Gastrocnemius medialis (tissue), 4 donors: Measurements from ENCODE around the gene APOE. TPM values are rescaled to one million over a fixed set of nuclear protein-coding genes. Genes with fewer than 3 reads are reported as not detected.
"Not testable (repeated sequence)": the region's sequence is repeated elsewhere in the genome, so short reads cannot be mapped to it uniquely, and the experiment has no call there.

Source experiments
- ATAC-seq, 2 donors: fragments of 150-250 bp; one replicate each; pipeline ENCODE4 v1.9.1; 2016
- DNase-seq, 2 donors: peaks; one replicate each; pipeline ENCODE4 v3.0.0-alpha.2; 2019
- H3K27ac ChIP-seq, 4 donors: fragments of 200-600 bp; sonication (generic); 1 replicate in 1 of 4; 2 replicates in 3 of 4; pipeline ENCODE4 v1.5.1; 2016 to 2018; ENCODE audit warnings: mild to moderate bottlenecking in 2 of 4, moderate library complexity in 1 of 4
- H3K27me3 ChIP-seq, 3 donors: fragments of 200-600 bp; sonication (generic) in 2 of 3; 1 replicate in 1 of 3; 2 replicates in 2 of 3; pipeline versions ENCODE4 v1.5.1 to v1.6.0; 2016 to 2019; ENCODE audit warnings: mild to moderate bottlenecking in 1 of 3, moderate library complexity in 1 of 3
- H3K36me3 ChIP-seq, 2 donors: fragments of 200-600 bp; sonication (generic) in 1 of 2; one replicate each; pipeline ENCODE4 v1.5.1; 2017 to 2018
- H3K4me1 ChIP-seq, 2 donors: fragments of 200-600 bp; sonication (generic) in 1 of 2; one replicate each; pipeline ENCODE4 v1.5.1; 2016 to 2017; ENCODE audit warnings: mild to moderate bottlenecking in 2 of 2
- H3K4me3 ChIP-seq, 4 donors: fragments of 200-600 bp; sonication (generic) in 3 of 4; 1 replicate in 1 of 4; 2 replicates in 3 of 4; pipeline ENCODE4 v1.5.1; 2016 to 2019; ENCODE audit warnings: mild to moderate bottlenecking in 2 of 4
- H3K9me3 ChIP-seq, 3 donors: fragments of 200-600 bp; sonication (generic) in 2 of 3; 1 replicate in 1 of 3; 2 replicates in 2 of 3; pipeline ENCODE4 v1.5.1; 2016 to 2019
- POLR2A ChIP-seq, 2 donors: fragments of 450-650 bp; IDR thresholded peaks; one replicate each; pipeline ENCODE4 v1.6.1; 2017; ENCODE audit warnings: antibody characterized with exemption in 2 of 2, mild to moderate bottlenecking in 2 of 2, moderate library complexity in 2 of 2
- in situ Hi-C, 4 donors: fragments of 200-750 bp; cut with MboI; loops; one replicate each; pipeline versions ENCODE4 v1.15.0 to v1.8.0; 2017; ENCODE audit warnings: low sequenced_read_pairs in 4 of 4
- intact Hi-C: fragments of 100-400 bp; cut with DNase I; formaldehyde crosslinking; loops from one replicate; pipeline ENCODE4 v1.15.1; 2023; ENCODE audit warnings: low total_unique reads
- total RNA-seq, 4 donors: library from RNA; depleted of rRNA; stranded (reverse); fragments of >200 nt; gene quantifications; one replicate each; pipeline versions ENCODE4 v1.1.0 to v1.2.3, GENCODE V29; 2016
- TF ChIP-seq, protein P1 (sequence below), 5 experiments: fragments of 450-650 bp in 3 of 5; fragments of 200-600 bp in 2 of 5; sonication (generic) in 2 of 5; IDR thresholded peaks in 4 of 5; conservative IDR thresholded peaks in 1 of 5; 1 replicate in 4 of 5; 2 replicates in 1 of 5; pipeline ENCODE4 v1.5.1; 2016 to 2019; ENCODE audit warnings: antibody characterized with exemption in 5 of 5, mild to moderate bottlenecking in 3 of 5, moderate library complexity in 3 of 5

APOE gene
- total RNA-seq, 4 donors from 2014 or later: 18.9 to 36.5 (median 29.1) TPM

DNA sequence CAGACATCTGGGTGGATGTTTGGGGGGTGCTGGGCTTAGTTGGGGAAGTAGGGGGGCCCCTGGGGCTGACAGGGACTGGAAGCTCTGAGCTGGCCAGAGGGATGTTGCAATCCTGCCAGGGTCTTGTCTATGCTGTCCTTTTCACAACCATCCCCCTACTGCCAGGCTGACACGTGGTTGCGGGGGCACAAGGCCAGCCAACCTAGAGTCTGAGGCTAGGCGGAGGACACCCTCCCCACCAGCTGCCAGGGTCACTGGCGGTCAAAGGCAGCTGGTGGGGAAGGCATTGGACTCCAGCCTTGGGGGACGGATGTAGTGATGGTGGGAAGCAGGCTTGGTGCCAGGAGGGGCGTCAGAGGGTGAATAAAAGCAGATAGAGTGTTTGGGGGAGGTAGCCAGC lies 7.3 kb downstream of the APOE start:
- in situ Hi-C loops (no loop called here), intact Hi-C loops (no loop called here)
- Histone ChIP-seq H3K9me3 (no peaks in the 10 kb centered on the region), H3K4me3 (no peak overlapping the region), H3K27ac (no peak overlapping the region), H3K36me3 (no peaks in the 10 kb centered on the region), H3K27me3 (peaks cover 18 to 25% (median 21%) of the 10 kb centered on the region in 3 donors), H3K4me1 (peaks cover 0 to 7% of the 10 kb centered on the region in 2 donors)
- DNase-seq: peak; percentile 15 to 59
- TF ChIP-seq, protein P1, sequence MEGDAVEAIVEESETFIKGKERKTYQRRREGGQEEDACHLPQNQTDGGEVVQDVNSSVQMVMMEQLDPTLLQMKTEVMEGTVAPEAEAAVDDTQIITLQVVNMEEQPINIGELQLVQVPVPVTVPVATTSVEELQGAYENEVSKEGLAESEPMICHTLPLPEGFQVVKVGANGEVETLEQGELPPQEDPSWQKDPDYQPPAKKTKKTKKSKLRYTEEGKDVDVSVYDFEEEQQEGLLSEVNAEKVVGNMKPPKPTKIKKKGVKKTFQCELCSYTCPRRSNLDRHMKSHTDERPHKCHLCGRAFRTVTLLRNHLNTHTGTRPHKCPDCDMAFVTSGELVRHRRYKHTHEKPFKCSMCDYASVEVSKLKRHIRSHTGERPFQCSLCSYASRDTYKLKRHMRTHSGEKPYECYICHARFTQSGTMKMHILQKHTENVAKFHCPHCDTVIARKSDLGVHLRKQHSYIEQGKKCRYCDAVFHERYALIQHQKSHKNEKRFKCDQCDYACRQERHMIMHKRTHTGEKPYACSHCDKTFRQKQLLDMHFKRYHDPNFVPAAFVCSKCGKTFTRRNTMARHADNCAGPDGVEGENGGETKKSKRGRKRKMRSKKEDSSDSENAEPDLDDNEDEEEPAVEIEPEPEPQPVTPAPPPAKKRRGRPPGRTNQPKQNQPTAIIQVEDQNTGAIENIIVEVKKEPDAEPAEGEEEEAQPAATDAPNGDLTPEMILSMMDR (IDR thresholded peaks at IDR 0.05 in 4 of 5, conservative IDR thresholded peaks at IDR 0.05 in 1 of 5): no peak
- TF ChIP-seq POLR2A (IDR thresholded peaks at IDR 0.05): no peak
- peak in 1 of 2 donors; percentile 32 for ATAC-seq

DNA sequence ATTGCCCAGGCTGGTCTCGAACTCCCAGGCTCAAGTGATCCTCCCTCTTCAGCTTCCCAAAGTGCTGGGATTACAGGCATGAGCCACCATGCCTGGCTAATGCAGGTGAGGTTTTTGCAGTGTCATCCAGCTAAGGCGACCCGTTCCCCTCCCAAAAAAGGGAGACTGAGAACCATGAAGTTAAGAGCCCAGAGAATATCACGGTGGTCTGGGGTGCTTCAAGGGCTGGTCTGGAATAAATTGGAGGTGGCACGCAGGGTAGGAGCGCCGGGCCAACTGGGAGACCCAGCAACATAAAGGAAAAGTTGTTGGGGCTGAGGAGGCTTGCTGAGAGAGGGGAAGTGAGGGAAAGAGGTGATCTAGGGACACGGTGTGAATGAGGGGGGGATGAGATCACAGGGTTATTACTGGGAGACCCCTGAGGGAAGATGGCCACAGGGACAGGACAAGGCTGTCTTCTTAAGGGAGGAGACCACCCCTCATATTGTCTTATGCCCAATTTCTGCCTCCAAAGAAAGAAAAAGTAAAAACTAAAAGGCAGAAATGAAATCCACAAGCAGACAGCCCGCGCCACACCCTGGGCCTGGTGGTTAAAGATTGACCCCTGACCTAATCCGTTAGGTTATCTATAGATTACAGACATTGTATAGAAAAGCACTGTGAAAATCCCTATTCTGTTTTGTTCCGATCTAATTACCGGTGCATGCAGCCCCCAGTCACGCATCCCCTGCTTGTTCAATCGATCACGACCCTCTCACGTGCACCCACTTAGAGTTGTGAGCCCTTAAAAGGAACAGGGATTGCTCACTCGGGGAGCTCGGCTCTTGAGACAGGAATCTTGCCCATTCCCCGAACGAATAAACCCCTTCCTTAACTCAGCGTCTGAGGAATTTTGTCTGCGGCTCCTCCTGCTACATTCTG lies 8.2 kb downstream of the APOE start:
- H3K9me3 ChIP-seq, in situ Hi-C loops, DNase-seq, H3K27ac ChIP-seq, intact Hi-C loops, H3K36me3 ChIP-seq, H3K4me3 ChIP-seq, ATAC-seq, H3K4me1 ChIP-seq: not testable (repeated sequence)
- H3K27me3 ChIP-seq: peaks cover 15 to 23% (median 18%) of the 10 kb centered on the region in 3 donors

DNA sequence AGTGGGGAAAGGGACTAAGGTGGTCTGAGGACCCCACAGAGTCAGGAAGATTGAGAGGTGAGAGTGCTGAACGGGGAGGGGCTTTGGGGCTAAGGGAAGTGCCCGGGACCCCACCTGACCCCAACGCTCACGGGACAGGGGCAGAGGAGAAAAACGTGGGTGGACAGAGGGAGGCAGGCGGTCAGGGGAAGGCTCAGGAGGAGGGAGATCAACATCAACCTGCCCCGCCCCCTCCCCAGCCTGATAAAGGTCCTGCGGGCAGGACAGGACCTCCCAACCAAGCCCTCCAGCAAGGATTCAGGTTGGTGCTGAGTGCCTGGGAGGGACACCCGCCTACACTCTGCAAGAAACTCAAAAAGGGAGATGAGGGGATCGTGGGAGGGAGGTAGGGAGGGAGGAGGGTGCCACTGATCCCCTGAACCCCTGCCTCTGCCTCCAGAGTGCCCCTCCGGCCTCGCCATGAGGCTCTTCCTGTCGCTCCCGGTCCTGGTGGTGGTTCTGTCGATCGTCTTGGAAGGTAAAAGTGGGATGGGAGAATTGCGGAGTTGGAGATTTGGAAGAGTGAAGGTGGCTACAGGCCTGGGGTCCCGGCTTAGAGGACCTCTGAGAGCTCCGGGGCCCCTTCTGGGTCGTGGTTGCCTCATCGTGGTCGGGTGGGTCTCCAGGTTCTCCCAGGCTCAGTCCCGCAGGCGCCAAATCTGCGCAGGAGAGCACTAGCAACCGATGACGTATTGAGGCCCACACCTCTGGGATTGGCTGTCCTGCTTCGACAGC lies 9.0 kb downstream of the APOE start, which contains the start of gene APOC1:
Gene APOC1, plus strand, starts transcription at position 176 of the 774 bp plus-strand sequence. Its CDS starts 284 bp downstream, at position 460.
- Histone ChIP-seq H3K27me3 (peaks cover 15 to 23% (median 18%) of the 10 kb centered on the region in 3 donors), H3K27ac (peak within 1 kb of the TSS in 1 of 4 donors; percentile 26), H3K4me3 (peak within 1 kb of the TSS; percentile 57 to 63 (median 61))
- peak; percentile 69 to 76 for DNase-seq
- intact Hi-C loops, H3K4me1 ChIP-seq, in situ Hi-C loops, H3K9me3 ChIP-seq, H3K36me3 ChIP-seq: not testable (repeated sequence)
- ATAC-seq: peak; percentile 89 to 95

DNA sequence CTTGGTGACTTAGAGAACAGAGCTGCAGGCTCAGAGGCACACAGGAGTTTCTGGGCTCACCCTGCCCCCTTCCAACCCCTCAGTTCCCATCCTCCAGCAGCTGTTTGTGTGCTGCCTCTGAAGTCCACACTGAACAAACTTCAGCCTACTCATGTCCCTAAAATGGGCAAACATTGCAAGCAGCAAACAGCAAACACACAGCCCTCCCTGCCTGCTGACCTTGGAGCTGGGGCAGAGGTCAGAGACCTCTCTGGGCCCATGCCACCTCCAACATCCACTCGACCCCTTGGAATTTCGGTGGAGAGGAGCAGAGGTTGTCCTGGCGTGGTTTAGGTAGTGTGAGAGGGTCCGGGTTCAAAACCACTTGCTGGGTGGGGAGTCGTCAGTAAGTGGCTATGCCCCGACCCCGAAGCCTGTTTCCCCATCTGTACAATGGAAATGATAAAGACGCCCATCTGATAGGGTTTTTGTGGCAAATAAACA lies 18.7 kb downstream of the APOE start:
- Histone ChIP-seq H3K27ac (no peak overlapping the region), H3K27me3 (no peaks in the 10 kb centered on the region), H3K36me3 (no peaks in the 10 kb centered on the region), H3K4me3 (no peak overlapping the region), H3K4me1 (peaks cover 0 to 14% of the 10 kb centered on the region in 2 donors), H3K9me3 (no peaks in the 10 kb centered on the region)
- intact Hi-C loops: no loop called here
- DNase-seq (no peak), ATAC-seq (no peak)
- in situ Hi-C loops: no loop called here
- no peak for TF ChIP-seq POLR2A (IDR thresholded peaks at IDR 0.05)
- TF ChIP-seq, protein P1 (IDR thresholded peaks at IDR 0.05 in 4 of 5, conservative IDR thresholded peaks at IDR 0.05 in 1 of 5): no peak

DNA sequence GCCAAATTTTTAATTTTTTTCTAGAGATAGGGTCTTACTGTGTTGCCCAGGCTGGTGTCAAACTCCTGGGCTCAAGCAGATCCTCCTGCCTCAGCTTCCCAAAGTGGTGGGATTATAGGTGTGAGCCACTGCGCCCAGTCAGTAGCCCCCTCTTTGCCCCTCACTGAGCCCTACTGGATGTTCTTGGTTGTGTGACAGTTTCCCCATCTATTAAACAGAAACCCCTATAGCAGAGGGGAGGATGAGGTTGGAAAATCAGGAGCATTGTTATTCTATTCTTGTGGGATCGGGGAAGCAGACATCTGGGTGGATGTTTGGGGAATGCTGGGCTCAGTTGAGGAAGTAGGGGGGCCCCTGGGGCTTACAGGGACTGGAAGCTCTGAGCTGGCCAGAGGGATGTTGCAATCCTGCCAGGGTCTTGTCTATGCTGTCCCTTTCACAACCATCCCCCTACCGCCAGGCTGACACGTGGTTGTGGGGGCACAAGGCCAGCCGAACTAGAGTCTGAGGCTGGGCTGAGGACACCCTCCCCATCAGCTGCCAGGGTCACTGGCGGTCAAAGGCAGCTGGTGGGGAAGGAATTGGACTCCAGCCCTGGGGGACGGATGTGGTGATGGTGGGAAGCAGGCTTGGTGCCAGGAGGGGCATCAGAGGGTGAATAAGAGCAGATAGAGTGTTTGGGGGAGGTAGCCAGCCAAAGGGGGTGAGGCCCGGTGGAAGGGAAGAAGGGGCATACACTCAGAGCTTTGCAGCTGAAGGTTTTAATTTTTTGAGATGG lies 19.7 kb downstream of the APOE start:
- TF ChIP-seq, protein P1 (IDR thresholded peaks at IDR 0.05 in 4 of 5, conservative IDR thresholded peaks at IDR 0.05 in 1 of 5): no peak
- no peak for TF ChIP-seq POLR2A (IDR thresholded peaks at IDR 0.05)
- DNase-seq (peak; percentile 54 to 82), ATAC-seq (peak; percentile 60)
- no peaks in the 10 kb centered on the region for H3K36me3 ChIP-seq
- no peak overlapping the region for H3K4me3 ChIP-seq
- no peaks in the 10 kb centered on the region for H3K27me3 ChIP-seq
- intact Hi-C loops: no loop called here
- peak overlapping the region in 2 of 4 donors; percentile 20 to 37 for H3K27ac ChIP-seq
- peaks cover 0 to 14% of the 10 kb centered on the region in 2 donors for H3K4me1 ChIP-seq
- H3K9me3 ChIP-seq: no peaks in the 10 kb centered on the region
- in situ Hi-C loops: no loop called here

DNA sequence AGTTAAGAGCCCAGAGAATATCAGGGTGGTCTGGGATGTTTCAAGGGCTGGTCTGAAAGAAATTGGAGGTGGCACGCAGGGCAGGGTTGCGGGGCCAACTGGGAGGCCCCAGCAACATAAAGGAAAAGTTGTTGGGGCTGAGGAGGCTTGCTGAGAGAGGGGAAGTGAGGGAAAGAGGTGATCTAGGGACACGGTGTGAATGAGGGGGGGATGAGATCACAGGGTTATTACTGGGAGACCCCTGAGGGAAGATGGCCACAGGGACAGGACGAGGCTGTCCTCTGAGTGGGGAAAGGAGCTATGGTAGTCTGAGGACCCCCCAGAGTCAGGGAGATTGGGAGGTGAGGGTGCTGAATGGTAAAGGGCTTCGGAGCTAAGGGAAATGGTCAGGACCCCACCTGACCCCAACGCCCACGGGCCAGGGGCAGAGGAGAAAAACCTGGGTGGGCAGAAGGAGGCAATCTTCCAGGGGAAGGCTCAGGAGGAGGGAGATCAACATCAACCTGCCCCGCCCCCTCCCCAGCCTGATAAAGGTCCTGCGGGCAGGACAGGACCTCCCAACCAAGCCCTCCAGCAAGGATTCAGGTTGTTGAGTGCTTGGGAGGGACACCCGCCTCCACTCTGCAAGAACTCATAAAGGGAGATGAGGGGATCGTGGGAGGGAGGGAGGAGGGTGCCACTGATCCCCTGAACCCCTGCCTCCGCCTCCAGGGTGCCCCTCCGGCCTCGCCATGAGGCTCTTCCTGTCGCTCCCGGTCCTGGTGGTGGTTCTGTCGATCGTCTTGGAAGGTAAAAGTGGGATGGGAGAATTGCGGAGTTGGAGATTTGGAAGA lies 20.9 kb downstream of the APOE start:
- H3K27ac ChIP-seq, H3K9me3 ChIP-seq, intact Hi-C loops, H3K36me3 ChIP-seq, DNase-seq, in situ Hi-C loops, H3K27me3 ChIP-seq: not testable (repeated sequence)
- peak; percentile 28 to 40 for ATAC-seq
- Histone ChIP-seq H3K4me1 (peaks cover 0 to 14% of the 10 kb centered on the region in 2 donors), H3K4me3 (peak overlapping the region; percentile 21 to 46 (median 30))
